NAMALWA (cell line): ENCODE results near the gene GRK2.
A peak's percentile ranks its signal among the peaks of the same experiment; 100 is the strongest.

Experiments
- DNase-seq: peaks from one replicate; pipeline ENCODE4 v3.0.0-alpha.2; 2015; ENCODE audit warnings: low spot score

Gene GRK2

GRCh38 chr11:67299471-67300191 is 33.4 kb downstream of the GRK2 start:
- DNase-seq, result no peak

DNA sequence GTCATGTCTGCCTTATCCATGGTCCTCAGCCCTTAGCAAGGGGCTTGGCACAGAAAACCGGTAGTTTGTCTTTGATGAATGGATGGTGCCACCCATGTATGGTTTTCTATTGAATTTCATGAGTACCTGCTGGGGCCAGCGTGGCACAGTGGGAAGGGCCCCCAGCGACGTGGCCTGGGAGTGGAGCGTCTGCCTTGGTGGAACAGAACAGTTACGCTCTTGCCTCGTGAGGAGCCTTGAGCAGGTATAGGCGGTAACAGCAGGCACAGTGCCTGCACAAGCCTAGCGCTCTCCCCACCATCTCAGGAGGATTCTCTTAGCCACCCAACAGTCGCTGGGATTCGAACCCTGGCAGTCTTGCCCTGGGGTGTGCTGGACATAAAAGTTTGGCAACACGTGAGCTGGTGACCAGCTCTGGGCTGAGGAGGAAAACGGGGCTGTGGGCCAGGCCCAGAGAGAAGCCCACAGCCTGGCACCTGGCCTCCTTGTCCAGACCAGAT is 34.0 kb downstream of the GRK2 start:
- no peak for DNase-seq

GRCh38 chr11:67300756-67301312 is 34.6 kb downstream of the GRK2 start:
- no peak for DNase-seq

DNA sequence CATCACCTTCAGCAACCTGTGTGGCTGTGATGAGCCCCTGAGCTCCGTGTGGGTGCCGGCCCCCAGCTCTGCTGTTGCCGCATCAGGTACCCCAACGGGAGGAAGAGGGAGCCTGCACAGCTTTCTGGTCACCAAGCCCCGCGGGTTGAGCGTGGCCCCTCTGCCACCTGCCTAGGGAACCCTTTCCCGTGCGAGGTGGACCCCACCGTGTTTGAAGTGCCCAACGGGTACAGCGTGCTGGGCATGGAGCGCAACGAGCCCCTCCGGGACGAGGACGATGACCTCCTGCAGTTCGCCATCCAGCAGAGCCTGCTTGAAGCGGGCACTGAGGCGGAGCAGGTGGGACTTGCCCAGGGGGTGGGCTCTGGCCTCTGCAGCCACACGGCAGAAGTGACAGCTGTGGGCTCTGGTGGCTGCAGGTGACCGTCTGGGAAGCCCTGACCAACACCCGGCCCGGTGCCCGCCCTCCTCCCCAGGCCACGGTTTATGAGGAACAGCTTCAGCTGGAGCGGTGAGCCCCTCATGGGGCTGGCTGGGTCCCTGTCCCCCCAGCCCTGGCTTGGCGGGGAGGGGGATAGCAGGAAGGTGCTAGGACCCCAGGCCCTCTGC is 35.1 kb downstream of the GRK2 start:
- no peak for DNase-seq

DNA sequence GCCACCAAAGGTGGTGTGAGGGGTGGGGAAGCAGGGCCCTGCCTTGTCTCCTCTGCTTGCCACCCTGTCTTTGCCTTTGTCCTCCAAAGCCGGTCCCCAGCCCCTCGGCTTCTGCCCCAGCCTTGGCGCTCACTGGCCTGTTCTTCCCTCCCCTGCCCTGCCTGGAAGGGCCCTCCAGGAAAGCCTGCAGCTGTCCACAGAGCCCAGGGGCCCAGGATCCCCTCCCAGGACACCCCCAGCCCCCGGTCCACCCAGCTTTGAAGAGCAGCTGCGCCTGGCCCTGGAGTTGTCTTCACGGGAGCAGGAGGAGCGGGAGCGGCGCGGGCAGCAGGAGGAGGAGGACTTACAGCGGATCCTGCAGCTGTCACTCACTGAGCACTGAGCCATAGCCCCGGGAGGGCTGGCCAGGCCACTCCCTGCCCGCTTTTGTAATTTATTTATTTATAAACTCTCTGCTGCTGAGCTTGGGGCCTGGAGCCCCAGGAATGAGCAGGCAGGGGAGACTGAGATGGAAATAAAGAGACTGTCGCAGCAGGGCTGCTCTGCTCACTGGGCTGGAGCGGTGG is 35.8 kb downstream of the GRK2 start:
- no peak for DNase-seq

- DNase-seq, result no peak
These were observed 36.4 kb downstream of the GRK2 start for GRCh38 chr11:67302571-67303131.

GRCh38 chr11:67303132-67303834 is 37.0 kb downstream of the GRK2 start, which contains the start of gene SSH3:
TSS of gene SSH3 (plus strand) at chr11:67303530. CDS start at chr11:67303626, 96 bp downstream.
- DNase-seq, result no peak

- no peak for DNase-seq
These were observed 37.6 kb downstream of the GRK2 start for GRCh38 chr11:67303835-67304411.

GRCh38 chr11:67304511-67305113 is 38.3 kb downstream of the GRK2 start:
- no peak for DNase-seq

GRCh38 chr11:67306769-67307544 is 40.7 kb downstream of the GRK2 start:
- no peak for DNase-seq

- no peak for DNase-seq
These were observed 41.3 kb downstream of the GRK2 start for GRCh38 chr11:67307545-67308001.

- DNase-seq, result no peak
These were observed 42.0 kb downstream of the GRK2 start for GRCh38 chr11:67308031-67308866.

GRCh38 chr11:67309166-67309565 is 42.9 kb downstream of the GRK2 start:
- DNase-seq, result peak; percentile 41

DNA sequence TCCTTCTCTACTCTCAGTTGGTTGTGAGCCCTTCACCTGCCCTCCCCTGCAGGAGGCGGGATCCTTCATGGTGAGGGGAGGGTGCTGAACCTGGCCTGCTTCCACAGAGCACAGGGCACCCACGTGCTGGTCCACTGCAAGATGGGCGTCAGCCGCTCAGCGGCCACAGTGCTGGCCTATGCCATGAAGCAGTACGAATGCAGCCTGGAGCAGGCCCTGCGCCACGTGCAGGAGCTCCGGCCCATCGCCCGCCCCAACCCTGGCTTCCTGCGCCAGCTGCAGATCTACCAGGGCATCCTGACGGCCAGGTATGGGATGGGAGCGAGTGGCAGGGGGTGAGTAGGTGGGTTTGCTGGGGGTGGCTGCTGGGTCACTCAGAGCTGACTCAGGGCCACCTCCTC is 43.4 kb downstream of the GRK2 start:
- no peak for DNase-seq

- DNase-seq, result no peak
These were observed 44.2 kb downstream of the GRK2 start for GRCh38 chr11:67310246-67311050.

- no peak for DNase-seq
These were observed 44.8 kb downstream of the GRK2 start for GRCh38 chr11:67311051-67311555.

DNA sequence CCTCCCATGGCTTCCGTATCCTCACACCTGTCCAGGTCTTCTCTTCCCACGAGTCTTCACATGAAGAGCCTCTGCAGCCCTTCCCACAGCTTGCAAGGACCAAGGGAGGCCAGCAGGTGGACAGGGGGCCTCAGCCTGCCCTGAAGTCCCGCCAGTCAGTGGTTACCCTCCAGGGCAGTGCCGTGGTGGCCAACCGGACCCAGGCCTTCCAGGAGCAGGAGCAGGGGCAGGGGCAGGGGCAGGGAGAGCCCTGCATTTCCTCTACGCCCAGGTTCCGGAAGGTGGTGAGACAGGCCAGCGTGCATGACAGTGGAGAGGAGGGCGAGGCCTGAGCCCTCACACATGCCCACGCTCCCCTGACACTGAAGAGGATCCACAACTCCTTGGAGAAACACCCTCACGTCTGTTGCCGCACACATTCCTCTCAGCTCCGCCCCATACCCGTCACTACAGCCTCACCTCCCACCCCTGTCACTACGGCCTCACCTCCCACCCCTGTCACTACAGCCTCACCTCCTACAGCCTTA is 45.3 kb downstream of the GRK2 start:
- DNase-seq, result no peak
